Thoracic aorta (tissue), 2 donors: ENCODE data around the gene PTPN11. TPM values are rescaled to one million over a fixed set of nuclear protein-coding genes. Genes with fewer than 3 reads are reported as not detected.

Experiments
- ATAC-seq: fragments of 150-250 bp; one replicate; pipeline ENCODE4 v1.8.0; 2017; ENCODE audit warnings: low read depth; ENCODE audit not compliant: insufficient number of reproducible peaks, low FRiP score
- DNase-seq: peaks from one replicate; pipeline ENCODE4 v3.0.0-alpha.2; 2020; ENCODE audit warnings: low spot score
- H3K27ac ChIP-seq, 2 donors: fragments of 200-600 bp; sonication (generic); 1 replicate in 1 of 2; 2 replicates in 1 of 2; pipeline ENCODE4 v1.5.1; 2016; ENCODE audit warnings: mild to moderate bottlenecking in 2 of 2, moderate library complexity in 2 of 2
- H3K27me3 ChIP-seq: fragments of 200-600 bp; sonication (generic); replicated peaks from 2 replicates; pipeline ENCODE4 v1.6.0; 2016; ENCODE audit warnings: mild to moderate bottlenecking; ENCODE audit not compliant: insufficient read depth
- H3K36me3 ChIP-seq: fragments of 200-600 bp; sonication (generic); one replicate; pipeline ENCODE4 v1.5.1; 2016
- H3K4me1 ChIP-seq, 2 donors: fragments of 200-600 bp; sonication (generic); 1 replicate in 1 of 2; 2 replicates in 1 of 2; pipeline versions ENCODE4 v1.5.1 to v1.6.0; 2016; ENCODE audit warnings: low read depth in 2 of 2, mild to moderate bottlenecking in 1 of 2; ENCODE audit not compliant: control insufficient read depth in 1 of 2
- H3K4me3 ChIP-seq: fragments of 200-600 bp; sonication (generic); 2 replicates; pipeline ENCODE4 v1.5.1; 2016; ENCODE audit warnings: mild to moderate bottlenecking
- H3K9me3 ChIP-seq: fragments of 200-600 bp; sonication (generic); 2 replicates; pipeline ENCODE4 v1.5.1; 2016
- total RNA-seq, 2 donors: library from RNA; depleted of rRNA; stranded (reverse); fragments of >200 nt; gene quantifications; one replicate each; pipeline versions ENCODE4 v1.1.0 to v1.2.3, GENCODE V29; 2016
- TF ChIP-seq, protein P1 (sequence below): fragments of 200-600 bp; sonication (generic); IDR thresholded peaks from one replicate; pipeline ENCODE4 v1.5.1; 2019; ENCODE audit warnings: antibody characterized with exemption

PTPN11 gene
- total RNA-seq, 2 donors from 2014 or later, result 98.6 to 126 TPM

DNA sequence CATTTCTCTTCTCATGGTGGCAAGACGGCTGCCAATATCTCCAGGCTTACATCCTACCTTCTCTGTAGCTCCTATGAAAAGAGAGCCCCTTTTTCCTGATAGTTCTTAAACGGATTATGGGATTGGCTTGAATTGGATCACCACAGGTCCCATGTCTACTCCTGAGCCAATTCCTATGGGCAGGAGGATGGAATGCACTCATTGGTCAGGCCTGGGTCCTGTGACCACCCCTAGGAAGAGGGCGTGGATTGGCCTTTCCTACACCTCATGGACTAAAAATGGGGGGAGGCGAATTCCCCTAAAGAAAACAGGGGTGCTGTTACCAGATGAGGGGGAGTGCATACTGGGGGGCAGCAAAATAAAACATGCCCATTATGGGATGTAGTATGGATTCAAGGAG, 108.8 kb downstream of the PTPN11 start:
- Histone ChIP-seq H3K27me3 (no peaks in the 10 kb centered on the region), H3K9me3 (no peaks in the 10 kb centered on the region), H3K4me1 (no peaks in the 10 kb centered on the region), H3K36me3 (no peaks in the 10 kb centered on the region), H3K4me3 (no peak overlapping the region), H3K27ac (no peak overlapping the region)
- no peak for DNase-seq
- ATAC-seq, result no peak
- TF ChIP-seq, protein P1, sequence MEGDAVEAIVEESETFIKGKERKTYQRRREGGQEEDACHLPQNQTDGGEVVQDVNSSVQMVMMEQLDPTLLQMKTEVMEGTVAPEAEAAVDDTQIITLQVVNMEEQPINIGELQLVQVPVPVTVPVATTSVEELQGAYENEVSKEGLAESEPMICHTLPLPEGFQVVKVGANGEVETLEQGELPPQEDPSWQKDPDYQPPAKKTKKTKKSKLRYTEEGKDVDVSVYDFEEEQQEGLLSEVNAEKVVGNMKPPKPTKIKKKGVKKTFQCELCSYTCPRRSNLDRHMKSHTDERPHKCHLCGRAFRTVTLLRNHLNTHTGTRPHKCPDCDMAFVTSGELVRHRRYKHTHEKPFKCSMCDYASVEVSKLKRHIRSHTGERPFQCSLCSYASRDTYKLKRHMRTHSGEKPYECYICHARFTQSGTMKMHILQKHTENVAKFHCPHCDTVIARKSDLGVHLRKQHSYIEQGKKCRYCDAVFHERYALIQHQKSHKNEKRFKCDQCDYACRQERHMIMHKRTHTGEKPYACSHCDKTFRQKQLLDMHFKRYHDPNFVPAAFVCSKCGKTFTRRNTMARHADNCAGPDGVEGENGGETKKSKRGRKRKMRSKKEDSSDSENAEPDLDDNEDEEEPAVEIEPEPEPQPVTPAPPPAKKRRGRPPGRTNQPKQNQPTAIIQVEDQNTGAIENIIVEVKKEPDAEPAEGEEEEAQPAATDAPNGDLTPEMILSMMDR, result no peak

DNA sequence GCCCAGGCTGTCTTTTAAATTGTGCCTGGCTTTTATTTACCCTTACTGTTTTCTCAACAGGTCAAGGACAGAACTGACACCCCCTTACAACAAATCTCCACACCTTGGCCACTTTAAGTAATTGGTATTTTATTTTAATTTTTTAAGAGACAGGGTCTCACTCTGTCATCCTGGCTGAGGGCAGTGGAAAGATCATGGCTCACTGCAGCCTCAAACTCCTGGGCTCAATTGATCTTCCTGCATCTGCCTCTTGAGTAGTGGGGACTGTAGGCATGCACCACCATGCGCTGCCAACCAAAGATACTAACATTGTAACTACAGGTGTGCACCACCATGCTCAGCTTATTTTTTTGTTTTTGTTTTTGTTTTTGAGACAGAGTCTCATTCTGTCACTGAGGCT, 109.8 kb downstream of the PTPN11 start:
- Histone ChIP-seq H3K36me3 (no peaks in the 10 kb centered on the region), H3K27ac (no peak overlapping the region), H3K27me3 (no peaks in the 10 kb centered on the region), H3K4me1 (no peaks in the 10 kb centered on the region), H3K9me3 (no peaks in the 10 kb centered on the region), H3K4me3 (no peak overlapping the region)
- TF ChIP-seq, protein P1, result no peak
- DNase-seq (no peak), ATAC-seq (no peak)

DNA sequence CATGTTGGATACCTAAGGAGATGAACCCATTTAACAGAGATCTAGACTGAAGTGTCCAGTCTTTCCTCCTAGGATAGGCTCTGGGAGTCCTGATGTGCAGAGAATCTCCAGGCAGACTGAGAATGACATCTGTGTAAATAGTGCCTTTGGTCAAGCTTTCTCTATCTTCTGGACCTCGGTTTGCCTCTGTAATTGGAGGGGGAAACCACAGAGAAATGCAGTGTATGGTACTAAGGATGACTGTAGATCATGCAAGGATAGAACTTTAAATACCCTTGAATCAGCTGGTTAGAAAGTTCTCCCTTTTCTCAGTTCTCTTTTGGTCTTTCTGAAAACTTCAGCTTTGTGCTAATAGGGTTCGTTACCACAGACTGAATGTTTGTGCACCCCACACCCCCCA, 112.2 kb downstream of the PTPN11 start:
- TF ChIP-seq, protein P1, result no peak
- ATAC-seq, result no peak

DNA sequence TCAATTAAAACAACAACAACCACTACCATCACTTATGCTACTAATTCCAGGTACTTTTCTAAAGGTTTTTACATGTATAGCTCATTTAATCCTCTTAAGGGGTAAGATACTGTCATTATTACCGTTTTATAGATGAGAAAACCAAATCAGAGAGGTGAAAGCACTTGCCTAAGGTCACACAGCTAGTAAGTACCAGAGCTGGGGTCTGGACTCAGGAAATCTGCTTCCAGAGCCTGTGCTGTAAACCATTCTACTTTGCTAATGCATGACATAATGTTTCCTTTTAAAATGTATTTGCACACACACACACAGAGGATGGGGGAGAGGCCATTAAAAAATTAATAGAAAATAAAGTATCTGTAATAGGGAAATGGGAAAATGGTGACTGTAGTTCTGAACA, 113.4 kb downstream of the PTPN11 start:
- ATAC-seq (no peak), DNase-seq (no peak)
- Histone ChIP-seq H3K36me3 (no peaks in the 10 kb centered on the region), H3K4me1 (no peaks in the 10 kb centered on the region), H3K9me3 (no peaks in the 10 kb centered on the region), H3K4me3 (no peak overlapping the region), H3K27me3 (no peaks in the 10 kb centered on the region), H3K27ac (no peak overlapping the region)
- TF ChIP-seq, protein P1, result no peak

More for the DNA sequence above, 112.2 kb downstream of the PTPN11 start:
- no peak for DNase-seq
- no peak overlapping the region for H3K4me3 ChIP-seq
- H3K27me3 ChIP-seq, result no peaks in the 10 kb centered on the region
- no peaks in the 10 kb centered on the region for H3K9me3 ChIP-seq
- H3K4me1 ChIP-seq, result no peaks in the 10 kb centered on the region
- H3K27ac ChIP-seq, result no peak overlapping the region
- H3K36me3 ChIP-seq, result no peaks in the 10 kb centered on the region

DNA sequence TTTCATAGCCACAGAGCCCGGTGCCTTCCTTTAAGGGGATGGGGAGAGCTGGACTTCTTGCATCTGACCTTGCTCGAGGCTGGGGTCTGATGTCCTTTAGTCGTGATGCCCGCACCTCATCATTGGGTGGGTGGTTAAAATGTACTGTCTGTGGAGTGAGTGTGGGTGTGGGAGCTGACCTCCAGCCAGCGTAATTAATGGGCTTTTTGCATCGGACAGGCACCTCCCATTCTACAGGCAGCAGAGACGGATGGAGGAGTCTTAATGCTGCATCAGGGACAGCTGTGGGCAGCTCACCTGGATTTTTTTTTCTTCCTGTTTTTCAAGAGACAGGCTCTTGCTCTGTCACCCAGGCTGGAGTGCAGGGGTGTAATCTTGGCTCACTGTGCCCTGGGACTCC, 114.8 kb downstream of the PTPN11 start:
- Histone ChIP-seq H3K27me3 (no peaks in the 10 kb centered on the region), H3K9me3 (no peaks in the 10 kb centered on the region), H3K4me3 (no peak overlapping the region), H3K36me3 (no peaks in the 10 kb centered on the region), H3K4me1 (no peaks in the 10 kb centered on the region), H3K27ac (no peak overlapping the region)
- DNase-seq (no peak), ATAC-seq (no peak)
- TF ChIP-seq, protein P1, result no peak
